Retinal pigment epithelial cell (primary cell): Measurements from ENCODE around the gene MSH2.
A peak's percentile ranks its signal among the peaks of the same experiment; 100 is the strongest.

Source experiments
- DNase-seq: peaks from one replicate; pipeline ENCODE4 v3.0.0-alpha.2; 2010; ENCODE audit warnings: low read depth
- H3K4me3 ChIP-seq: 2 replicates; pipeline ENCODE4 v1.5.1; 2011; ENCODE audit warnings: mild to moderate bottlenecking, low read length, control low read depth, moderate library complexity
- TF ChIP-seq, protein P1 (sequence below): conservative IDR thresholded peaks from 2 replicates; pipeline ENCODE4 v1.5.1; 2011; ENCODE audit warnings: low read depth, low read length, control low read depth, inconsistent platforms

MSH2 gene

GRCh38 chr2:47519147-47519537, 116.2 kb downstream of the MSH2 start:
- TF ChIP-seq, protein P1, sequence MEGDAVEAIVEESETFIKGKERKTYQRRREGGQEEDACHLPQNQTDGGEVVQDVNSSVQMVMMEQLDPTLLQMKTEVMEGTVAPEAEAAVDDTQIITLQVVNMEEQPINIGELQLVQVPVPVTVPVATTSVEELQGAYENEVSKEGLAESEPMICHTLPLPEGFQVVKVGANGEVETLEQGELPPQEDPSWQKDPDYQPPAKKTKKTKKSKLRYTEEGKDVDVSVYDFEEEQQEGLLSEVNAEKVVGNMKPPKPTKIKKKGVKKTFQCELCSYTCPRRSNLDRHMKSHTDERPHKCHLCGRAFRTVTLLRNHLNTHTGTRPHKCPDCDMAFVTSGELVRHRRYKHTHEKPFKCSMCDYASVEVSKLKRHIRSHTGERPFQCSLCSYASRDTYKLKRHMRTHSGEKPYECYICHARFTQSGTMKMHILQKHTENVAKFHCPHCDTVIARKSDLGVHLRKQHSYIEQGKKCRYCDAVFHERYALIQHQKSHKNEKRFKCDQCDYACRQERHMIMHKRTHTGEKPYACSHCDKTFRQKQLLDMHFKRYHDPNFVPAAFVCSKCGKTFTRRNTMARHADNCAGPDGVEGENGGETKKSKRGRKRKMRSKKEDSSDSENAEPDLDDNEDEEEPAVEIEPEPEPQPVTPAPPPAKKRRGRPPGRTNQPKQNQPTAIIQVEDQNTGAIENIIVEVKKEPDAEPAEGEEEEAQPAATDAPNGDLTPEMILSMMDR, result no peak
- H3K4me3 ChIP-seq, result no peak overlapping the region
- DNase-seq, result no peak

DNA sequence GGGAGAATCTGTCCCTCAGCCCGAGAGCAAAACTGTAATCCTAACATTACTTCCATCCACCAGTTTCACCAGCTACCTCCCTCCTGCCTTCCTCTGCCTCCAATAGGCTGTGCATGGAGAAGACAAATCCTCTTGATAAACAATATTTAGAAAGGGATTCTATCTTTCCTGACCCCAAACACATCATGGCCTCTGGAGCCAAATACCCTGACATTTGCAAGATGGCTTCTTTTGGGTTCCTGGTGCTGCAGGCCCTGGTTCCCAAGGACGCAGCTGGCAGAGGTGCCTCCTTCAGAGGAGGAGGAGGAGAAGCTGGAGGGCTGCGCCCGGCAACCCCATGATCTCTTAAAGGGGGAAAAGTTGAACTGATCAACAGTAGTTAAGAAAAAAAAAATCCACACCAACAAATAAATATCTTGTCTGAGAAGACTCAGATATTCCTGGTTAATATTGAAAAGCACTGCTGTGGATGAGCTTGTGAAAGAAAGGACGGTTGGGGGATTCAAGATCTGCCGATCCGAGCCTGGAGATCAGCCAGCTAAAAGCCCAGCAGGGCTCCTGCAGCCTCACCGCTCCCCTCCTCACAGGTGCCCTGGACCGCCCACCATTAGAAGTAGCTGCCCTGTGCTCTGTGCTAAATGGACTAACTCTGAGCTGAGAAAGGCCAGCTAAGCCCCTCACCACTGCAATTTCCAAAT, 116.8 kb downstream of the MSH2 start:
- TF ChIP-seq, protein P1, result no peak
- H3K4me3 ChIP-seq, result no peak overlapping the region
- DNase-seq, result no peak

DNA sequence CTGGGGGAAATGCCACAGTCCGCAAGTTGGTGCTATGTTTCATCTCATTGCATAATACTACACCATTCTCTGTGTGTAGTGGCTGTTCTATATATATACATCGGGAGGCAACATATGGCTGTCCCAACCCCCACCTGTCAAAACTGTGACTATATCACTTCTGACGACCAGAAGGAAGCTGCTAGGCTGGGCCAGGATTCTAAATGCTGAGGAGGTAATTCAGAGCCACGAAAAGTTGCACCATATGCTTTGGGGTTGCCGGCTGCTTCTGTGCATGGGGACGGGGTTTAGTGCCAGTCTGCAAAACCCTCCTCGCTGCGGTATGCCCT, 117.3 kb downstream of the MSH2 start:
- no peak for DNase-seq
- TF ChIP-seq, protein P1, result no peak
- H3K4me3 ChIP-seq, result no peak overlapping the region

- peak; percentile 22 for DNase-seq
- H3K4me3 ChIP-seq, result peak overlapping the region; percentile 47
- TF ChIP-seq, protein P1, result peak; percentile 56
Measured at GRCh38 chr2:47520825-47521665, 118.1 kb downstream of the MSH2 start.

DNA sequence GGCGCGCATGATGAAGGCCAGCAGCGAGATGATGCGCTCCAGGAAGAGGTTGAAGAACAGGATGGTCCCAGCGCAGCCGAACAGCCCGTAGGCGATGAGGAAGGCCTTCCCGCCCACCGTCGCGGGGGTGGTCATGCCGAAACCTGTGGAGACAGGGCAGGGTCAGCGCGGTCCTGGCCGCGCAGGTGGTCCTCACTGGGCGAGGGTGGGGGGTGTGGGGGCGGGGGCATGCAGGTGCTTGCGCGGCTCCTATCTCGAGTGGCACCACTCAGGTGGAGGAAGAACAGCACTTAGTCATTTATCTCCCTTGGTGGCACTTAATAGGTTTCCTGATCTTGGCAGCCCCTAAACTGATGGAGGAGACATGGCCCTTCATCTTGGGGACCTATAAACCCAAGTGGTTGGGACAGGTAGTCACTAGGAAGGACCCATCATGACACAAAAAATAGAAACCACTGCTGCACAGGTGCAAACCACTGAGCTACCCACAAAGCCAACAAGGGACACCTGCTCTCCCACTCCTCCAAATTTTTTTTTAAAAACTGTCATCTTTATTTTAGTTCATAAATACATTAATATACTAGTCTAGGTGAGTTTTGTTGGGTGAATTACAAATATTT, 118.8 kb downstream of the MSH2 start:
- peak overlapping the region; percentile 47 for H3K4me3 ChIP-seq
- no peak for DNase-seq
- TF ChIP-seq, protein P1, result no peak

- no peak for DNase-seq
- TF ChIP-seq, protein P1, result no peak
- no peak overlapping the region for H3K4me3 ChIP-seq
Measured at GRCh38 chr2:47525167-47525566, 122.2 kb downstream of the MSH2 start.
